Activated CD8-positive, alpha-beta T cell treated with anti-CD3 and anti-CD28 coated beads, Interleukin-2, amount 10 ng/mL, durations not matched to agents 7 days and 5 days (primary cell): ENCODE results near the gene MED26. TPM values are rescaled to one million over a fixed set of nuclear protein-coding genes. Genes with fewer than 3 reads are reported as not detected.
A peak's percentile ranks its signal among the peaks of the same experiment; 100 is the strongest.
"Not testable (repeated sequence)": the region's sequence is repeated elsewhere in the genome, so short reads cannot be mapped to it uniquely, and the experiment has no call there.

ENCODE experiments used
- ATAC-seq: fragments of 150-1000 bp; cut with Tn5 transposase; one replicate; pipeline ENCODE4 v1.10.0; 2021; ENCODE audit warnings: moderate library complexity
- CTCF ChIA-PET: fragments of 350-600 bp; sonication (Branson Sonifier 250); formaldehyde crosslinking; loops from one replicate; lab custom pipeline; 2021; ENCODE audit warnings: antibody characterized with exemption; lab: Charles Lee
- POLR2A ChIA-PET: fragments of 350-600 bp; sonication (Branson Sonifier 250); formaldehyde crosslinking; loops from one replicate; lab custom pipeline; 2021; ENCODE audit warnings: antibody characterized with exemption; lab: Charles Lee
- DNase-seq: peaks from one replicate; pipeline ENCODE4 v3.0.0-alpha.2; 2020
- H3K27ac Mint-ChIP-seq: one replicate; pipeline ENCODE4 v1.8.0; 2021; ENCODE audit warnings: mild to moderate bottlenecking, mixed read lengths
- H3K27me3 Mint-ChIP-seq: one replicate; pipeline ENCODE4 v1.8.0; 2021; ENCODE audit warnings: low read depth, mixed read lengths
- H3K36me3 Mint-ChIP-seq: one replicate; pipeline ENCODE4 v1.8.0; 2021; ENCODE audit warnings: low read depth, mixed read lengths
- H3K4me1 Mint-ChIP-seq: one replicate; pipeline ENCODE4 v1.8.0; 2021; ENCODE audit warnings: low read depth, mixed read lengths
- H3K4me3 Mint-ChIP-seq: one replicate; pipeline ENCODE4 v1.8.0; 2021; ENCODE audit warnings: mild to moderate bottlenecking, mixed read lengths
- H3K9me3 Mint-ChIP-seq: one replicate; pipeline ENCODE4 v1.8.0; 2022; ENCODE audit warnings: mixed read lengths; ENCODE audit not compliant: insufficient read depth
- total RNA-seq, 2 experiments: library from RNA; stranded (reverse); gene quantifications; one replicate each; pipeline ENCODE4 v1.2.3, GENCODE V29; 2021

Gene MED26
- total RNA-seq, 2 experiments from 2014 or later: 17.2 to 17.4 TPM

- Mint-ChIP-seq H3K9me3 (no peaks in the 10 kb centered on the region), H3K4me3 (no peak overlapping the region), H3K4me1 (peaks cover 18% of the 10 kb centered on the region), H3K27me3 (no peaks in the 10 kb centered on the region), H3K36me3 (peaks cover 54% of the 10 kb centered on the region), H3K27ac (no peak overlapping the region)
- ATAC-seq (no peak), DNase-seq (no peak)
- ChIA-PET CTCF (interaction anchor here (1.1 kb wide), 1 partner anchor 11 kb away, joined by 5 read pairs; no protein-coding TSS in a partner anchor), POLR2A (no interaction called here)
Observed at GRCh38 chr19:16554776-16555175, 73.2 kb downstream of the MED26 start.

- ATAC-seq, POLR2A ChIA-PET, H3K9me3 Mint-ChIP-seq, DNase-seq, CTCF ChIA-PET, H3K27ac Mint-ChIP-seq, H3K4me3 Mint-ChIP-seq, H3K27me3 Mint-ChIP-seq: not testable (repeated sequence)
- Mint-ChIP-seq H3K36me3 (peaks cover 45% of the 10 kb centered on the region), H3K4me1 (peaks cover 25% of the 10 kb centered on the region)
Observed at GRCh38 chr19:16551902-16552301, 76.1 kb downstream of the MED26 start.

GRCh38 chr19:16548956-16549355 is 79.0 kb downstream of the MED26 start:
- H3K36me3 Mint-ChIP-seq: peaks cover 38% of the 10 kb centered on the region
- H3K27me3 Mint-ChIP-seq: no peaks in the 10 kb centered on the region
- POLR2A ChIA-PET: interaction anchor here (1.5 kb wide), 1 partner anchor 78 kb away, joined by 3 read pairs; no protein-coding TSS in a partner anchor
- peaks cover 26% of the 10 kb centered on the region for H3K4me1 Mint-ChIP-seq
- no peak overlapping the region for H3K27ac Mint-ChIP-seq
- ATAC-seq (no peak), DNase-seq (no peak)
- CTCF ChIA-PET: interaction anchor here (1.2 kb wide), 1 partner anchor 12 kb away, joined by 3 read pairs; no protein-coding TSS in a partner anchor
- H3K9me3 Mint-ChIP-seq: no peaks in the 10 kb centered on the region
- no peak overlapping the region for H3K4me3 Mint-ChIP-seq

- ATAC-seq (no peak), DNase-seq (no peak)
- CTCF ChIA-PET: no interaction called here
- Mint-ChIP-seq H3K4me1 (peaks cover 44% of the 10 kb centered on the region), H3K27me3 (no peaks in the 10 kb centered on the region), H3K36me3 (peaks cover 34% of the 10 kb centered on the region), H3K9me3 (no peaks in the 10 kb centered on the region), H3K4me3 (peak overlapping the region; percentile 42), H3K27ac (peak overlapping the region; percentile 66)
- POLR2A ChIA-PET: interaction anchor here (0.7 to 2.2 kb wide), 3 partner anchors 12 to 115 kb away, joined by 3 to 19 read pairs (median 6); partner anchors contain the start of genes MED26 and SMIM7
Observed at GRCh38 chr19:16544473-16545231, 83.4 kb downstream of the MED26 start.

GRCh38 chr19:16543734-16544133 is 84.3 kb downstream of the MED26 start:
- H3K4me1 Mint-ChIP-seq: peaks cover 44% of the 10 kb centered on the region
- POLR2A ChIA-PET: interaction anchor here (0.6 to 2.2 kb wide), 8 partner anchors 22 to 172 kb away, joined by 3 to 19 read pairs (median 6); partner anchors contain the start of genes MED26, SLC35E1 and SMIM7
- CTCF ChIA-PET: interaction anchor here (0.7 to 1.5 kb wide), 2 partner anchors 22 to 44 kb away, joined by 3 to 7 read pairs; no protein-coding TSS in a partner anchor

GRCh38 chr19:16542910-16543472 is 85.0 kb downstream of the MED26 start:
- no peaks in the 10 kb centered on the region for H3K27me3 Mint-ChIP-seq
- DNase-seq (no peak), ATAC-seq (no peak)
- peaks cover 44% of the 10 kb centered on the region for H3K36me3 Mint-ChIP-seq
- peak overlapping the region; percentile 85 for H3K4me3 Mint-ChIP-seq
- POLR2A ChIA-PET: interaction anchor here (0.6 to 2.2 kb wide), 11 partner anchors 19 to 218 kb away, joined by 3 to 19 read pairs (median 5); partner anchors contain the start of genes KLF2, MED26, SLC35E1 and SMIM7
- peak overlapping the region; percentile 90 for H3K27ac Mint-ChIP-seq
- H3K4me1 Mint-ChIP-seq: peaks cover 50% of the 10 kb centered on the region
- H3K9me3 Mint-ChIP-seq: no peaks in the 10 kb centered on the region
- CTCF ChIA-PET: interaction anchor here (0.7 to 1.5 kb wide), 4 partner anchors 23 to 101 kb away, joined by 3 to 7 read pairs (median 4); no protein-coding TSS in a partner anchor

More at GRCh38 chr19:16543734-16544133, 84.3 kb downstream of the MED26 start:
- peak overlapping the region; percentile 90 for H3K27ac Mint-ChIP-seq
- H3K27me3 Mint-ChIP-seq, ATAC-seq, DNase-seq, H3K9me3 Mint-ChIP-seq: not testable (repeated sequence)
- H3K4me3 Mint-ChIP-seq: peak overlapping the region; percentile 85
- H3K36me3 Mint-ChIP-seq: peaks cover 38% of the 10 kb centered on the region

GRCh38 chr19:16542045-16542909 is 85.7 kb downstream of the MED26 start, which contains the start of gene CHERP:
Gene CHERP, minus strand, starts transcription at chr19:16542437. Its CDS starts 59 bp downstream, at chr19:16542378.
- Mint-ChIP-seq H3K4me3 (peak within 1 kb of the TSS; percentile 85), H3K27ac (peak within 1 kb of the TSS; percentile 90), H3K36me3 (peaks cover 50% of the 10 kb centered on the region), H3K27me3 (no peaks in the 10 kb centered on the region), H3K9me3 (no peaks in the 10 kb centered on the region), H3K4me1 (peaks cover 56% of the 10 kb centered on the region)
- ChIA-PET POLR2A (interaction anchor here (0.6 to 2.2 kb wide), 16 partner anchors 20 to 218 kb away, joined by 3 to 19 read pairs (median 4); partner anchors contain the start of genes KLF2, MED26, SLC35E1 and SMIM7), CTCF (interaction anchor here (0.8 to 1.5 kb wide), 4 partner anchors 24 to 100 kb away, joined by 3 to 7 read pairs (median 4); partner anchors contain the start of genes C19orf44 and CALR3)
- peak; percentile 96 for DNase-seq
- ATAC-seq: peak; percentile 91

- H3K36me3 Mint-ChIP-seq: peaks cover 53% of the 10 kb centered on the region
- peaks cover 57% of the 10 kb centered on the region for H3K4me1 Mint-ChIP-seq
- H3K27me3 Mint-ChIP-seq: no peaks in the 10 kb centered on the region
- H3K4me3 Mint-ChIP-seq: peak overlapping the region; percentile 85
- peak; percentile 47 for DNase-seq
- peak overlapping the region; percentile 69 for H3K27ac Mint-ChIP-seq
- ChIA-PET POLR2A (interaction anchor here (0.7 to 1.6 kb wide), 6 partner anchors 25 to 87 kb away, joined by 3 to 7 read pairs (median 3); partner anchors contain the start of gene MED26), CTCF (interaction anchor here (1.1 kb wide), 1 partner anchor 45 kb away, joined by 4 read pairs; the partner anchor contains the start of genes C19orf44 and CALR3)
- H3K9me3 Mint-ChIP-seq: no peaks in the 10 kb centered on the region
- ATAC-seq: peak; percentile 9
Observed at GRCh38 chr19:16541526-16542044, 86.4 kb downstream of the MED26 start.

- H3K36me3 Mint-ChIP-seq: peaks cover 58% of the 10 kb centered on the region
- peaks cover 57% of the 10 kb centered on the region for H3K4me1 Mint-ChIP-seq
- CTCF ChIA-PET: no interaction called here
Observed at GRCh38 chr19:16540948-16541347, 87.1 kb downstream of the MED26 start.

GRCh38 chr19:16537111-16537510 is 90.9 kb downstream of the MED26 start:
- no peaks in the 10 kb centered on the region for H3K9me3 Mint-ChIP-seq
- H3K27ac Mint-ChIP-seq: no peak overlapping the region
- CTCF ChIA-PET: no interaction called here
- DNase-seq (no peak), ATAC-seq (no peak)
- POLR2A ChIA-PET: no interaction called here
- peaks cover 36% of the 10 kb centered on the region for H3K4me1 Mint-ChIP-seq
- no peak overlapping the region for H3K4me3 Mint-ChIP-seq
- H3K27me3 Mint-ChIP-seq: no peaks in the 10 kb centered on the region
- H3K36me3 Mint-ChIP-seq: peaks cover 56% of the 10 kb centered on the region

More at GRCh38 chr19:16540948-16541347, 87.1 kb downstream of the MED26 start:
- no peak for DNase-seq
- Mint-ChIP-seq H3K27ac (peak overlapping the region; percentile 69), H3K27me3 (no peaks in the 10 kb centered on the region), H3K4me3 (peak overlapping the region; percentile 85), H3K9me3 (no peaks in the 10 kb centered on the region)
- POLR2A ChIA-PET: interaction anchor here (0.7 to 1.6 kb wide), 2 partner anchors 86 to 88 kb away, joined by 4 to 5 read pairs; no protein-coding TSS in a partner anchor
- ATAC-seq: no peak
